SK-N-SH (cell line): Measurements from ENCODE around the gene CST6. TPM values are rescaled to one million over a fixed set of nuclear protein-coding genes. Genes with fewer than 3 reads are reported as not detected.

Source experiments
- CTCF ChIA-PET: fragments of 300-600, 350-600 bp; formaldehyde crosslinking; extraction: SDS; loops from one replicate; lab custom pipeline; 2021; lab: Yijun Ruan, JAX
- POLR2A ChIA-PET: fragments of 350-600 bp; sonication (Branson Sonifier 250); formaldehyde crosslinking; extraction: SDS; loops from one replicate; lab custom pipeline; 2020; ENCODE audit warnings: antibody characterized with exemption, inconsistent platforms; lab: Yijun Ruan, JAX
- DNase-seq: peaks from one replicate; pipeline ENCODE4 v3.0.0; 2012
- H2AFZ ChIP-seq: fragments of 200-600 bp; sonication (generic); 2 replicates; pipeline ENCODE4 v1.8.1; 2016; ENCODE audit warnings: antibody characterized with exemption, mild to moderate bottlenecking, low read depth
- H3F3A ChIP-seq: fragments of 200-600 bp; sonication (generic); replicated peaks from 2 replicates; pipeline ENCODE3; 2016; ENCODE audit warnings: antibody characterized with exemption, mild to moderate bottlenecking; ENCODE audit not compliant: insufficient read depth
- H3K27ac ChIP-seq, 2 experiments: fragments of 200-500 bp in 1 of 2; fragments of 200-600 bp in 1 of 2; sonication (Bioruptor generic) in 1 of 2; sonication (generic), shearing (Covaris generic) in 1 of 2; 2 replicates each; pipeline versions ENCODE4 v1.5.1 to v1.6.1; 2014 to 2016; ENCODE audit warnings: low read depth in 2 of 2, inconsistent platforms in 1 of 2, low read length in 1 of 2, mild to moderate bottlenecking in 1 of 2, mixed read lengths in 1 of 2
- H3K27me3 ChIP-seq: fragments of 200-600 bp; sonication (generic), shearing (Covaris generic); 2 replicates; pipeline ENCODE4 v1.6.1; 2016; ENCODE audit warnings: mixed run types; ENCODE audit not compliant: insufficient read depth
- H3K36me3 ChIP-seq, 2 experiments: fragments of 200-500 bp in 1 of 2; fragments of 200-600 bp in 1 of 2; sonication (Bioruptor generic) in 1 of 2; sonication (generic) in 1 of 2; replicated peaks in 1 of 2; 2 replicates each; pipeline versions ENCODE3 to v1.5.1; 2014 to 2016; ENCODE audit warnings: low read length in 1 of 2, mild to moderate bottlenecking in 1 of 2; ENCODE audit not compliant: insufficient read depth in 2 of 2, control insufficient read depth in 1 of 2
- H3K4me1 ChIP-seq, 2 experiments: fragments of 200-500 bp in 1 of 2; fragments of 200-600 bp in 1 of 2; sonication (Bioruptor generic) in 1 of 2; sonication (generic), shearing (Covaris generic) in 1 of 2; 2 replicates each; pipeline versions ENCODE4 v1.5.1 to v1.6.1; 2014 to 2016; ENCODE audit warnings: low read depth in 1 of 2, low read length in 1 of 2, mixed run types in 1 of 2; ENCODE audit not compliant: insufficient read depth in 2 of 2, control insufficient read depth in 1 of 2
- H3K4me2 ChIP-seq: fragments of 200-600 bp; sonication (generic), shearing (Covaris generic); 2 replicates; pipeline ENCODE4 v1.6.1; 2017; ENCODE audit warnings: mixed run types
- H3K4me3 ChIP-seq, 2 experiments: fragments of 200-500 bp in 1 of 2; fragments of 200-600 bp in 1 of 2; sonication (Bioruptor generic) in 1 of 2; sonication (generic), shearing (Covaris generic) in 1 of 2; 2 replicates each; pipeline versions ENCODE4 v1.5.1 to v1.8.1; 2014 to 2016; ENCODE audit warnings: low read depth in 2 of 2, inconsistent platforms in 1 of 2, low read length in 1 of 2, mild to moderate bottlenecking in 1 of 2, mixed read lengths in 1 of 2, moderate library complexity in 1 of 2
- H3K79me2 ChIP-seq: fragments of 200-600 bp; sonication (generic); 2 replicates; pipeline ENCODE4 v1.8.1; 2017; ENCODE audit warnings: mild to moderate bottlenecking; ENCODE audit not compliant: insufficient read depth
- H3K9ac ChIP-seq: fragments of 200-600 bp; sonication (generic); 2 replicates; pipeline ENCODE4 v1.6.1; 2017; ENCODE audit warnings: mixed run types
- H3K9me2 ChIP-seq: fragments of 200-600 bp; sonication (generic); 2 replicates; pipeline ENCODE4 v1.6.1; 2017; ENCODE audit warnings: mixed run types
- H3K9me3 ChIP-seq: fragments of 200-600 bp; sonication (generic); 2 replicates; pipeline ENCODE4 v1.6.1; 2017; ENCODE audit warnings: mixed run types, mild to moderate bottlenecking, moderate library complexity
- H4K20me1 ChIP-seq: fragments of 200-600 bp; sonication (generic); 2 replicates; pipeline ENCODE4 v1.6.1; 2017; ENCODE audit warnings: mild to moderate bottlenecking, mixed run types; ENCODE audit not compliant: insufficient read depth
- CHD2 ChIP-seq: fragments of 150-350 bp; IDR thresholded peaks from 2 replicates; pipeline ENCODE4 v1.6.1; 2018; ENCODE audit warnings: low read length; ENCODE audit not compliant: partially characterized antibody
- ELF1 ChIP-seq: IDR thresholded peaks from 2 replicates; pipeline ENCODE4 v1.4.0; 2012
- FOSL2 ChIP-seq: IDR thresholded peaks from 2 replicates; pipeline ENCODE4 v1.4.0; 2012; ENCODE audit warnings: low read depth, mild to moderate bottlenecking, moderate library complexity, borderline replicate concordance
- FOXM1 ChIP-seq: IDR thresholded peaks from 2 replicates; pipeline ENCODE4 v1.4.0; 2012; ENCODE audit warnings: low read depth, mild to moderate bottlenecking
- JUND ChIP-seq: IDR thresholded peaks from 2 replicates; pipeline ENCODE4 v1.4.0; 2012
- NFIC ChIP-seq: IDR thresholded peaks from 2 replicates; pipeline ENCODE4 v1.4.0; 2012; ENCODE audit warnings: borderline replicate concordance
- POLR2AphosphoS5 ChIP-seq: IDR thresholded peaks from 2 replicates; pipeline ENCODE4 v1.6.1; 2012; ENCODE audit warnings: low read depth, low read length
- RAD21 ChIP-seq: IDR thresholded peaks from 2 replicates; pipeline ENCODE4 v1.6.1; 2012; ENCODE audit warnings: mild to moderate bottlenecking, low read length
- RCOR1 ChIP-seq: fragments of 150-350 bp; IDR thresholded peaks from 2 replicates; pipeline ENCODE4 v1.6.1; 2017; ENCODE audit warnings: antibody characterized with exemption, low read length
- RFX5 ChIP-seq: IDR thresholded peaks from 2 replicates; pipeline ENCODE4 v1.6.1; 2012; ENCODE audit warnings: mild to moderate bottlenecking, improper control_type of control experiment, low read length
- SIN3A ChIP-seq: IDR thresholded peaks from 2 replicates; pipeline ENCODE4 v1.6.1; 2012; ENCODE audit warnings: low read depth, mild to moderate bottlenecking, low read length, moderate library complexity, borderline replicate concordance
- TAF1 ChIP-seq: IDR thresholded peaks from 2 replicates; pipeline ENCODE4 v1.6.1; 2012; ENCODE audit warnings: low read depth, mild to moderate bottlenecking, low read length, moderate library complexity, borderline replicate concordance
- TCF12 ChIP-seq: IDR thresholded peaks from 2 replicates; pipeline ENCODE4 v1.4.0; 2012
- YY1 ChIP-seq: IDR thresholded peaks from 2 replicates; pipeline ENCODE4 v1.4.0; 2012; ENCODE audit warnings: low read depth, mild to moderate bottlenecking
- WGBS: methylation state at CpG from one replicate; pipeline ENCODE4 v1.1.6; 2017; ENCODE audit warnings: low lambda C conversion rate; 5-methylcytosine and 5-hydroxymethylcytosine counted together
- polyA plus RNA-seq, 3 experiments: library from polyadenylated mRNA; depleted of rRNA; stranded (reverse); fragments of >200 nt; gene quantifications; 2 replicates each; pipeline ENCODE4 v1.2.3, GENCODE V29; 2012
- TF ChIP-seq, protein P1 (sequence below): IDR thresholded peaks from 2 replicates; pipeline ENCODE4 v1.4.0; 2012; ENCODE audit warnings: low read depth, borderline replicate concordance
- TF ChIP-seq, protein P2 (sequence below): IDR thresholded peaks from 2 replicates; pipeline ENCODE4 v1.4.0; 2012; ENCODE audit warnings: low read depth, borderline replicate concordance
- TF ChIP-seq, protein P3 (sequence below): IDR thresholded peaks from 2 replicates; pipeline ENCODE4 v1.6.1; 2012; ENCODE audit warnings: mild to moderate bottlenecking, low read depth, low read length, moderate library complexity
- TF ChIP-seq, protein P4 (sequence below): IDR thresholded peaks from 2 replicates; pipeline ENCODE4 v1.4.0; 2012; ENCODE audit warnings: low read depth

CST6 gene
- polyA plus RNA-seq, 1 of the 3 experiments (the other 2 are of a cell fraction), result 0.90 TPM

DNA sequence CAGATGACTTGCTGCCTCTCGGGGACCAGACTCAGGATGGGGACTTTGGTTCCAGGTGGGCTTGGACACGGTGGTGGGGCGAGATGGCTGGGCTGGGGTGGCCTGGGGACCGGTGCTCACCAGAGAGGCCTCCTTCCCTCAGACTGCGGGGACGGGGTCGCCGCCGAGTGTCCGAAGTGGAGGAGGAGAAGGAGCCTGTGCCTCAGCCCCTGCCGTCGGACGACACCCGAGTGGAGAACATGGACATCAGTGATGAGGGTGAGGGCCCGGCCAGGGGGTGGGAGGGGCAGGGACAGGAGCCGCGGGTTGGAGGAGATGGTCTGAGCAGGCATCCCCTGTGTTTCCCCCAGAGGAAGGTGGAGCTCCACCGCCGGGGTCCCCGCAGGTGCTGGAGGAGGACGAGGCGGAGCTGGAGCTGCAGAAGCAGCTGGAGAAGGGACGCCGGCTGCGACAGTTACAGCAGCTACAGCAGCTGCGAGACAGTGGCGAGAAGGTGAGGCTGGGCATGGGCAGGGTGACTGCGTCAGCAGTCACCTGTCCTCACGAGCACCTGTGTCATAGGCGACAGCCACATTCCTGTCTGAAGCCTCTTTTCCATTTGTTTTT, 44.4 kb upstream of the CST6 start:
- no peak for TF ChIP-seq RAD21
- no peak for TF ChIP-seq CHD2
- TF ChIP-seq, protein P1, sequence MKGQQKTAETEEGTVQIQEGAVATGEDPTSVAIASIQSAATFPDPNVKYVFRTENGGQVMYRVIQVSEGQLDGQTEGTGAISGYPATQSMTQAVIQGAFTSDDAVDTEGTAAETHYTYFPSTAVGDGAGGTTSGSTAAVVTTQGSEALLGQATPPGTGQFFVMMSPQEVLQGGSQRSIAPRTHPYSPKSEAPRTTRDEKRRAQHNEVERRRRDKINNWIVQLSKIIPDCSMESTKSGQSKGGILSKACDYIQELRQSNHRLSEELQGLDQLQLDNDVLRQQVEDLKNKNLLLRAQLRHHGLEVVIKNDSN, result no peak
- TF ChIP-seq, protein P2, sequence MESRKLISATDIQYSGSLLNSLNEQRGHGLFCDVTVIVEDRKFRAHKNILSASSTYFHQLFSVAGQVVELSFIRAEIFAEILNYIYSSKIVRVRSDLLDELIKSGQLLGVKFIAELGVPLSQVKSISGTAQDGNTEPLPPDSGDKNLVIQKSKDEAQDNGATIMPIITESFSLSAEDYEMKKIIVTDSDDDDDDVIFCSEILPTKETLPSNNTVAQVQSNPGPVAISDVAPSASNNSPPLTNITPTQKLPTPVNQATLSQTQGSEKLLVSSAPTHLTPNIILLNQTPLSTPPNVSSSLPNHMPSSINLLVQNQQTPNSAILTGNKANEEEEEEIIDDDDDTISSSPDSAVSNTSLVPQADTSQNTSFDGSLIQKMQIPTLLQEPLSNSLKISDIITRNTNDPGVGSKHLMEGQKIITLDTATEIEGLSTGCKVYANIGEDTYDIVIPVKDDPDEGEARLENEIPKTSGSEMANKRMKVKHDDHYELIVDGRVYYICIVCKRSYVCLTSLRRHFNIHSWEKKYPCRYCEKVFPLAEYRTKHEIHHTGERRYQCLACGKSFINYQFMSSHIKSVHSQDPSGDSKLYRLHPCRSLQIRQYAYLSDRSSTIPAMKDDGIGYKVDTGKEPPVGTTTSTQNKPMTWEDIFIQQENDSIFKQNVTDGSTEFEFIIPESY, result no peak
- TF ChIP-seq SIN3A, result no peak
- no peak for TF ChIP-seq RCOR1
- no peak for TF ChIP-seq FOXM1
- TF ChIP-seq RFX5, result no peak
- no peak for TF ChIP-seq TCF12
- TF ChIP-seq, protein P3, sequence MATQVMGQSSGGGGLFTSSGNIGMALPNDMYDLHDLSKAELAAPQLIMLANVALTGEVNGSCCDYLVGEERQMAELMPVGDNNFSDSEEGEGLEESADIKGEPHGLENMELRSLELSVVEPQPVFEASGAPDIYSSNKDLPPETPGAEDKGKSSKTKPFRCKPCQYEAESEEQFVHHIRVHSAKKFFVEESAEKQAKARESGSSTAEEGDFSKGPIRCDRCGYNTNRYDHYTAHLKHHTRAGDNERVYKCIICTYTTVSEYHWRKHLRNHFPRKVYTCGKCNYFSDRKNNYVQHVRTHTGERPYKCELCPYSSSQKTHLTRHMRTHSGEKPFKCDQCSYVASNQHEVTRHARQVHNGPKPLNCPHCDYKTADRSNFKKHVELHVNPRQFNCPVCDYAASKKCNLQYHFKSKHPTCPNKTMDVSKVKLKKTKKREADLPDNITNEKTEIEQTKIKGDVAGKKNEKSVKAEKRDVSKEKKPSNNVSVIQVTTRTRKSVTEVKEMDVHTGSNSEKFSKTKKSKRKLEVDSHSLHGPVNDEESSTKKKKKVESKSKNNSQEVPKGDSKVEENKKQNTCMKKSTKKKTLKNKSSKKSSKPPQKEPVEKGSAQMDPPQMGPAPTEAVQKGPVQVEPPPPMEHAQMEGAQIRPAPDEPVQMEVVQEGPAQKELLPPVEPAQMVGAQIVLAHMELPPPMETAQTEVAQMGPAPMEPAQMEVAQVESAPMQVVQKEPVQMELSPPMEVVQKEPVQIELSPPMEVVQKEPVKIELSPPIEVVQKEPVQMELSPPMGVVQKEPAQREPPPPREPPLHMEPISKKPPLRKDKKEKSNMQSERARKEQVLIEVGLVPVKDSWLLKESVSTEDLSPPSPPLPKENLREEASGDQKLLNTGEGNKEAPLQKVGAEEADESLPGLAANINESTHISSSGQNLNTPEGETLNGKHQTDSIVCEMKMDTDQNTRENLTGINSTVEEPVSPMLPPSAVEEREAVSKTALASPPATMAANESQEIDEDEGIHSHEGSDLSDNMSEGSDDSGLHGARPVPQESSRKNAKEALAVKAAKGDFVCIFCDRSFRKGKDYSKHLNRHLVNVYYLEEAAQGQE, result no peak
- TF ChIP-seq, protein P4, sequence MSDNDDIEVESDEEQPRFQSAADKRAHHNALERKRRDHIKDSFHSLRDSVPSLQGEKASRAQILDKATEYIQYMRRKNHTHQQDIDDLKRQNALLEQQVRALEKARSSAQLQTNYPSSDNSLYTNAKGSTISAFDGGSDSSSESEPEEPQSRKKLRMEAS, result no peak
- TF ChIP-seq POLR2AphosphoS5, result no peak
- no peak for TF ChIP-seq YY1
- TF ChIP-seq JUND, result no peak
- TF ChIP-seq NFIC, result no peak
- TF ChIP-seq TAF1, result no peak
- no peak for TF ChIP-seq FOSL2
- TF ChIP-seq ELF1, result no peak
- Histone ChIP-seq H4K20me1 (peaks cover 9% of the 10 kb centered on the region; the same call in 1 of the 2 replicates), H2AFZ (no peak overlapping the region), H3K4me1 (peaks cover 8 to 10% of the 10 kb centered on the region in 2 experiments; a peak in 3 of 4 replicates), H3F3A (peaks cover 6% of the 10 kb centered on the region), H3K9ac (no peak overlapping the region), H3K4me2 (no peak overlapping the region), H3K36me3 (peaks cover 47 to 54% of the 10 kb centered on the region in 2 experiments), H3K9me3 (no peaks in the 10 kb centered on the region), H3K4me3 (no peak overlapping the region), H3K79me2 (peaks cover 41% of the 10 kb centered on the region), H3K27ac (no peak overlapping the region), H3K9me2 (no peaks in the 10 kb centered on the region), H3K27me3 (no peaks in the 10 kb centered on the region)
- POLR2A ChIA-PET, result interaction anchor here (0.6 kb wide), 1 partner anchor 75 kb away, joined by 3 read pairs; no protein-coding TSS in a partner anchor
- no peak for DNase-seq
- WGBS, result 94% methylated on average over 24 of the region's 30 CpGs
- CTCF ChIA-PET, result interaction anchor here (1.3 to 1.4 kb wide), 3 partner anchors 21 to 83 kb away, joined by 4 to 5 read pairs (median 4); no protein-coding TSS in a partner anchor
